Right lobe of liver (tissue), 4 donors: ENCODE results near the gene SPNS2.

Experiments
- CTCF ChIP-seq, 4 donors: fragments of 200-600 bp in 3 of 4; fragments of 450-650 bp in 1 of 4; IDR thresholded peaks; one replicate each; pipeline versions ENCODE4 v1.5.1 to v1.8.0; 2016 to 2022; ENCODE audit warnings: antibody characterized with exemption in 4 of 4, mild to moderate bottlenecking in 2 of 4
- POLR2A ChIP-seq: fragments of 450-650 bp; IDR thresholded peaks from one replicate; pipeline ENCODE4 v1.6.1; 2017; ENCODE audit warnings: antibody characterized with exemption, mild to moderate bottlenecking
- donor health status: DM: no; HTN: no; CAD: no.
- donor health status: DM: no; HTN: no; CAD: no.
- donor health status: DM: no; HTN: yes; CAD: no.

DNA sequence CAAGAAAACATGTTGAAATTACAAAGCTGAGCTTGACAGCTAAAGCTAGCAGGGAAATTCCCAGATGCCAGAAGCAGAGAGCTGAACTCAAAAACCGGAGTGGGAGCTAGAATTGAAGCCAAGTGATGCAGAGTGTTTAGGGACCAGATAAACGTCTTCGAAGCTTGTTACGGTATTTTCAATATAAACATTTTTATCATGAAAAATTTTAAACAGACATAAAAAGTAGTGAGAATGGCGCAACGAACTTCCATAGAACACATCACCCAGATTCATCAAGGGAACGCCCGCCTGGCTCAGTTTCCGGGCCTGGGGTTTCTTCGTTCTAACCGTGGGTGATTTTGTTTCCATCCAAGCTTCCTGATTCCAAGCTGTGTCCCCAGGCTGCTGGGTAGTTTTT is 18.1 kb downstream of the SPNS2 start:
- TF ChIP-seq CTCF (IDR thresholded peaks at IDR 0.05) (no peak), POLR2A (no peak)
